SK-N-SH treated with all-trans-retinoic acid at 6 μM for 48 hours (cell line): ENCODE measurements around the gene LRCH1.

Experiments used
- BACH2 ChIP-seq: fragments of 250-450 bp; sonication (Bioruptor Pico); IDR thresholded peaks from 2 replicates; pipeline ENCODE4 v1.9.0; 2021; ENCODE audit warnings: mild to moderate bottlenecking, borderline replicate concordance
- PPARA ChIP-seq: fragments of 250-450 bp; sonication (Bioruptor Pico); IDR thresholded peaks from 2 replicates; pipeline ENCODE4 v1.5.0; 2020; ENCODE audit warnings: mild to moderate bottlenecking, borderline replicate concordance
- RARB ChIP-seq: fragments of 250-450 bp; sonication (Bioruptor Pico); IDR thresholded peaks from 2 replicates; pipeline ENCODE4 v1.8.0; 2021; ENCODE audit warnings: mild to moderate bottlenecking, moderate library complexity
- ZFP3 ChIP-seq: fragments of 250-450 bp; sonication (Bioruptor Pico); IDR thresholded peaks from 2 replicates; pipeline ENCODE4 v1.5.0; 2020; ENCODE audit warnings: mild to moderate bottlenecking, moderate library complexity
- ZFP30 ChIP-seq: fragments of 450-650 bp; formaldehyde crosslinking; IDR thresholded peaks from 2 replicates; pipeline ENCODE4 v1.5.0; 2022; ENCODE audit warnings: mild to moderate bottlenecking, moderate library complexity
- TF ChIP-seq, protein P1 (sequence below): fragments of 250-450 bp; sonication (Bioruptor Pico); IDR thresholded peaks from 2 replicates; pipeline ENCODE4 v1.8.0; 2020; ENCODE audit warnings: mild to moderate bottlenecking, moderate library complexity, borderline replicate concordance

DNA sequence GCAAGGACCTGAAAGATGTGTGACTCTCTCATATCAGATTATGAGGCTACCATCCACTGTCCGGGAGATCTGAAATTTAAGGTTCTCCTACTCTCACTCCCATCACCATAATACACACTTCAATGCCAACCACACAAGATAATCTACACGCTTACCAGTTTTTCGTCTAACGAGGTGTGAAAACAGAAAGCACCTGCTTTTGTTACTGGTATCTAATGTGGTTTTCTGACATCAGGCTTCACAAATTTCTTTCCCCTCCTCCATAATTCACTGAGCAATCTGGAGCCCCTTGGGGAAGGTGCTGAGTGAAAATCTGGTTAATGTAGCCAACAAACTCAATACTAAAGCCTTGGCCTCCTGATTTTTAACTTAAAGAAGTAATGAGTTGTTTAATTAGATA, 10.1 kb upstream of the LRCH1 start:
- TF ChIP-seq, protein P1, sequence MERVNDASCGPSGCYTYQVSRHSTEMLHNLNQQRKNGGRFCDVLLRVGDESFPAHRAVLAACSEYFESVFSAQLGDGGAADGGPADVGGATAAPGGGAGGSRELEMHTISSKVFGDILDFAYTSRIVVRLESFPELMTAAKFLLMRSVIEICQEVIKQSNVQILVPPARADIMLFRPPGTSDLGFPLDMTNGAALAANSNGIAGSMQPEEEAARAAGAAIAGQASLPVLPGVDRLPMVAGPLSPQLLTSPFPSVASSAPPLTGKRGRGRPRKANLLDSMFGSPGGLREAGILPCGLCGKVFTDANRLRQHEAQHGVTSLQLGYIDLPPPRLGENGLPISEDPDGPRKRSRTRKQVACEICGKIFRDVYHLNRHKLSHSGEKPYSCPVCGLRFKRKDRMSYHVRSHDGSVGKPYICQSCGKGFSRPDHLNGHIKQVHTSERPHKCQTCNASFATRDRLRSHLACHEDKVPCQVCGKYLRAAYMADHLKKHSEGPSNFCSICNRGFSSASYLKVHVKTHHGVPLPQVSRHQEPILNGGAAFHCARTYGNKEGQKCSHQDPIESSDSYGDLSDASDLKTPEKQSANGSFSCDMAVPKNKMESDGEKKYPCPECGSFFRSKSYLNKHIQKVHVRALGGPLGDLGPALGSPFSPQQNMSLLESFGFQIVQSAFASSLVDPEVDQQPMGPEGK (CRISPR knock-in tag) = no peak
- TF ChIP-seq ZFP30 (CRISPR knock-in tag) (no peak), PPARA (no peak), RARB (CRISPR knock-in tag) (no peak), BACH2 (no peak), ZFP3 (CRISPR knock-in tag) (no peak)
